ENCODE results near the gene SLC28A1. TPM values are rescaled to one million over a fixed set of nuclear protein-coding genes. Genes with fewer than 3 reads are reported as not detected.

Gene SLC28A1
- total and polyA plus RNA-seq, 7 donors, result 0.13 to 1.9 (median 0.34) TPM

- no peak for TF ChIP-seq CTCF (IDR thresholded peaks at IDR 0.05)
These were observed 10.4 kb downstream of the SLC28A1 start for GRCh38 chr15:84894736-84895425.

GRCh38 chr15:84898761-84899160 lies 14.3 kb downstream of the SLC28A1 start:
- 71 to 73% (median 73%) methylated on average over 4 of the region's 4 CpGs for WGBS, 3 donors
- no peaks in the 10 kb centered on the region for H3K36me3 ChIP-seq (ENCODE audit: insufficient read depth in 1 of 2, low read depth in 1 of 2)
- H3K4me3 ChIP-seq, result no peak overlapping the region
- DNase-seq (no peak), ATAC-seq (no peak)
- no peaks in the 10 kb centered on the region for H3K9me3 ChIP-seq
- H3K27ac ChIP-seq, result no peak overlapping the region
- intact Hi-C loops (cut with DNase I), result no loop called here
- no peak for TF ChIP-seq CTCF (IDR thresholded peaks at IDR 0.05)
- peaks cover 3% of the 10 kb centered on the region for H3K4me1 ChIP-seq
- H3K27me3 ChIP-seq (ENCODE audit: insufficient read depth in 3 of 3, low read length in 2 of 3), result no peaks in the 10 kb centered on the region

More at GRCh38 chr15:84894736-84895425, 10.4 kb downstream of the SLC28A1 start:
- Histone ChIP-seq H3K4me3 (no peak overlapping the region), H3K4me1 (no peaks in the 10 kb centered on the region), H3K36me3 (ENCODE audit: insufficient read depth in 1 of 2, low read depth in 1 of 2) (no peaks in the 10 kb centered on the region), H3K27me3 (ENCODE audit: insufficient read depth in 3 of 3, low read length in 2 of 3) (no peaks in the 10 kb centered on the region), H3K27ac (no peak overlapping the region), H3K9me3 (no peaks in the 10 kb centered on the region)
- ATAC-seq (no peak), DNase-seq (no peak)
- 89 to 91% (median 90%) methylated on average over 12 of the region's 12 CpGs for WGBS, 3 donors
- intact Hi-C loops (cut with DNase I), result no loop called here

- 87 to 91% (median 89%) methylated on average over 7 of the region's 7 CpGs for WGBS, 3 donors
- no peaks in the 10 kb centered on the region for H3K27me3 ChIP-seq (ENCODE audit: insufficient read depth in 3 of 3, low read length in 2 of 3)
- intact Hi-C loops (cut with DNase I), result no loop called here
These were observed 15.3 kb downstream of the SLC28A1 start for GRCh38 chr15:84899750-84900149.

GRCh38 chr15:84901540-84901939 lies 17.1 kb downstream of the SLC28A1 start:
- no peak for DNase-seq
- WGBS, 3 donors, result 75 to 99% (median 97%) methylated on average over 2 of the region's 2 CpGs
- H3K27ac ChIP-seq, result no peak overlapping the region

More at GRCh38 chr15:84899750-84900149, 15.3 kb downstream of the SLC28A1 start:
- no peak for TF ChIP-seq CTCF (IDR thresholded peaks at IDR 0.05)
- Histone ChIP-seq H3K4me1 (peaks cover 13% of the 10 kb centered on the region), H3K27ac (no peak overlapping the region), H3K36me3 (ENCODE audit: insufficient read depth in 1 of 2, low read depth in 1 of 2) (no peaks in the 10 kb centered on the region), H3K9me3 (no peaks in the 10 kb centered on the region), H3K4me3 (no peak overlapping the region)
- DNase-seq (no peak), ATAC-seq (no peak)

More at GRCh38 chr15:84901540-84901939, 17.1 kb downstream of the SLC28A1 start:
- Histone ChIP-seq H3K4me3 (no peak overlapping the region), H3K9me3 (no peaks in the 10 kb centered on the region), H3K4me1 (peaks cover 20% of the 10 kb centered on the region), H3K27me3 (ENCODE audit: insufficient read depth in 3 of 3, low read length in 2 of 3) (no peaks in the 10 kb centered on the region), H3K36me3 (ENCODE audit: insufficient read depth in 1 of 2, low read depth in 1 of 2) (no peaks in the 10 kb centered on the region)
- no peak for TF ChIP-seq CTCF (IDR thresholded peaks at IDR 0.05)
- ATAC-seq, result no peak
- intact Hi-C loops (cut with DNase I), result no loop called here

Data from psoas muscle (tissue), 8 donors.